HG02943 (cell line): ENCODE measurements around the gene CD33.

Experiments
- ATAC-seq: cut with Tn5 transposase; IDR thresholded peaks from one replicate; pipeline ENCODE4 v1.9.1; 2021; ENCODE audit warnings: mild to moderate bottlenecking, low read depth, moderate library complexity; ENCODE audit not compliant: unreplicated experiment

CD33 gene

DNA sequence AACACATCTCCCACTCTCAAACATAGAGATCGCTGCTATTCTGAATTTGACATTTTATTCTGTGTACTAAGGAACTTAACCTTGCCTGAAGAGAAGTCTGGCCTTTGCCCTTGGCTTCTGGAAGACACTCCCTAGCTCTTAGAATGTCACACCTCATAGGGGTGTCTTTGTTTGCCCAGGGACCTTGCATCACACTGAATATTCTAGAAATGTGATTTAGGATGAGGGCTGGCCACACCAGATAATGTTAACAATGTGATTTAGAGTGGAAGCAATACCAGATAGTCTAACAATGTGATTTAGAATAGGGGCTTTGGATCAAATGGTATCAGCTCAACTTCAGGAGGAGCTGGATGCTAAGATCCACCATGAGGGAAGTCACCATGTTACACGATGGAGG is 32.6 kb downstream of the CD33 start:
- ATAC-seq = no peak

- ATAC-seq = no peak
Measured at GRCh38 chr19:51258165-51259160, 33.6 kb downstream of the CD33 start.

- ATAC-seq = no peak
Measured at GRCh38 chr19:51259348-51260245, 34.7 kb downstream of the CD33 start.

DNA sequence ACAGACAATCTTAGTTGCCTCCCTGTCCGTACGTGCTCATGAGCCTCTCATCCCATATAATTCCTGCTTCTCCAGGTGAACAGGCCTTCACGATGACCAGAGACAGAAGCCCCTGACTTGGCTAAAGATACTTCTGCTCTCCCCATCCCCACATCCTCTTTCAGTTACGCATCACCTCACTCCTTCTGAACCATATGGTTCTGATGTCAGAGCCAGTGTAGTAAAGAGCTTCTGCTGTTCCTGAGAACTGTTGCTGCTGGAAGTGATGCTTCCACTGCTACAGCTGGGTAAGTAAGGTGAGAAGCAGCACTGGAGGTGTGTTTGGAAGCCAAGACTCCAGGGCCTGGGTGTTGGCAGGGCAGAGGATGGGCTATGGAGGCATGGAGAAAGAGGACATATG is 38.9 kb downstream of the CD33 start:
- ATAC-seq = no peak

DNA sequence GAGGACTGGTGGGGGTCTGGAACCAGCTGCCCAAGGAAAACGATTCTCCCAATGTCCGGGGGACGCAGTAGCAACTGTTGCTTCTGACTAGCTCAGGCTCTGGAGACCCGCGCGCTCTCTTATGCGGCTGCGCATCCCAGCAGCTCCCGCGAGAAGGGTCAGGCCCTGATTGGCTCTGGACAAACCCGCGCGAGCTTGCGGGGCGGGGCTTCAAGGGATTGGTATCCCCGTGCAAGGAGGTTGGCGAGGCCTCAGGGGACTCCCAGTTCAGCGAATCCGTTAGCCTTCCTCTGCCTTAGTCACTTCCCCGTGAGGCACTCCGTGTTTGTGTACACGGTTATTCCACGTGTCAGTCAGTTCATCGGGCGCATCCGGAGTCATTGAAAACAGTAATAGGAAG is 46.2 kb downstream of the CD33 start:
- no peak for ATAC-seq

GRCh38 chr19:51272183-51272810 is 47.4 kb downstream of the CD33 start:
- ATAC-seq = no peak

GRCh38 chr19:51274049-51274770 is 49.3 kb downstream of the CD33 start:
- no peak for ATAC-seq

- no peak for ATAC-seq
Measured at GRCh38 chr19:51277112-51277511, 52.2 kb downstream of the CD33 start.

- ATAC-seq = no peak
Measured at GRCh38 chr19:51282335-51282734, 57.5 kb downstream of the CD33 start.

- ATAC-seq = no peak
Measured at GRCh38 chr19:51285682-51286081, 60.8 kb downstream of the CD33 start.
